GM12872 (cell line): ENCODE measurements around the gene TMEM178A.

Experiments
- TF ChIP-seq, protein P1 (sequence below): IDR thresholded peaks from 3 replicates; pipeline ENCODE4 v1.5.1; 2011; ENCODE audit warnings: low read depth, mild to moderate bottlenecking, low read length, moderate library complexity; ENCODE audit not compliant: insufficient read depth

The TMEM178A gene

DNA sequence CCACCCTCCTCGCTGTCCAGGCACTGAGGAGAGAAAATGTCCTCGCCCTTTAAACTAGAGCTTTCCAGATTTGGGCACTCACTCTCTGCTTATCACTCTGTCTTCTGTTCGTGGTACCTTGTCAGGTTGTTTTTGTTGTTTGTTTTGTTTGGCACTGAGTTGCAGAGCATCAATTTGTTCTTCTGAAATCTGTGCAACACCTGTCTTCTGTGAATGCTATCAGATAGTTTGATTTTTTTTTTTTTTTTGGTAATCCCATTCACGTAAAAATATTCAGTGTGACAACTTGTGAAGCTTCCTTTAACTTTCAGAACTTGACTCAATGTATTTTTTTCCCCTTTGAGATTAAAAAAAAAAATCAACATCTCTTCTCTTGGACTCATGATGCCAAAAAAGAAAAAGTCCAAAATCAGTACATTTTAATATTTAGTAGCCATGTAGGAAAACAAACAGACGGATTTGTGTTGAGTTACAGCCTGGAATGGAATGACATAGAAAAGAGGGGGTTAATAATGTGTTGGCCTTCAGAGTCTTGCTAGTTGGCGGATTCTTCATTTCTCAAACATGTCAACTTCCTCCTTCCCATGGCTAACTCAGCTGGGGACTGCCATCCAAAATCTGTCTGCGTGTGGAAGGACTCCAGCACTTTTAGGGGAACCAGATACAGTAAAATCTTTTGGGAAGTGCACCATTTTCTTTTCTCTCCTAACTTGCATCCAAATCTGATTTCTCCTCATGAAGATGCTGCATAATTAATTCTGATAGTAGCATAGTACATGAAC lies 1.6 kb downstream of the TMEM178A start:
- TF ChIP-seq, protein P1, sequence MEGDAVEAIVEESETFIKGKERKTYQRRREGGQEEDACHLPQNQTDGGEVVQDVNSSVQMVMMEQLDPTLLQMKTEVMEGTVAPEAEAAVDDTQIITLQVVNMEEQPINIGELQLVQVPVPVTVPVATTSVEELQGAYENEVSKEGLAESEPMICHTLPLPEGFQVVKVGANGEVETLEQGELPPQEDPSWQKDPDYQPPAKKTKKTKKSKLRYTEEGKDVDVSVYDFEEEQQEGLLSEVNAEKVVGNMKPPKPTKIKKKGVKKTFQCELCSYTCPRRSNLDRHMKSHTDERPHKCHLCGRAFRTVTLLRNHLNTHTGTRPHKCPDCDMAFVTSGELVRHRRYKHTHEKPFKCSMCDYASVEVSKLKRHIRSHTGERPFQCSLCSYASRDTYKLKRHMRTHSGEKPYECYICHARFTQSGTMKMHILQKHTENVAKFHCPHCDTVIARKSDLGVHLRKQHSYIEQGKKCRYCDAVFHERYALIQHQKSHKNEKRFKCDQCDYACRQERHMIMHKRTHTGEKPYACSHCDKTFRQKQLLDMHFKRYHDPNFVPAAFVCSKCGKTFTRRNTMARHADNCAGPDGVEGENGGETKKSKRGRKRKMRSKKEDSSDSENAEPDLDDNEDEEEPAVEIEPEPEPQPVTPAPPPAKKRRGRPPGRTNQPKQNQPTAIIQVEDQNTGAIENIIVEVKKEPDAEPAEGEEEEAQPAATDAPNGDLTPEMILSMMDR = no peak

DNA sequence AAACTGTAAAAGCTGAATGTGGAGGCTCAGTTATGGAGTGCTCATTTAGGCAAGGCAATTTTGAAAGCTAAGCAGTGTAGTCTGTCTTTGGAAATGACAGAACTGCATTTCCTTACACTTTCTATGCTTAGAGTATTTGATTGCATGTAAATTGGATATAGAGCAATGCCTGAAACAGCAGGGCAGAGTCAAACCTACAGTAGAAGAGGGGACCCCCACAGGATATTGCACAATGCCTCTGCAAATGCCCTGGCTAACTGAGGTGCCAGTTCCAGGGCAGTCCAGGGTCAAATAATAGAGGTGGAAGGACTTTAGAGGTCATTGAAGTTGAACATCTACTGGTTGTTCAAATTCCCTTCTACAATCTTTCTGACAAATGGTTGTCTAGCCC lies 2.2 kb downstream of the TMEM178A start:
- TF ChIP-seq, protein P1 = no peak

DNA sequence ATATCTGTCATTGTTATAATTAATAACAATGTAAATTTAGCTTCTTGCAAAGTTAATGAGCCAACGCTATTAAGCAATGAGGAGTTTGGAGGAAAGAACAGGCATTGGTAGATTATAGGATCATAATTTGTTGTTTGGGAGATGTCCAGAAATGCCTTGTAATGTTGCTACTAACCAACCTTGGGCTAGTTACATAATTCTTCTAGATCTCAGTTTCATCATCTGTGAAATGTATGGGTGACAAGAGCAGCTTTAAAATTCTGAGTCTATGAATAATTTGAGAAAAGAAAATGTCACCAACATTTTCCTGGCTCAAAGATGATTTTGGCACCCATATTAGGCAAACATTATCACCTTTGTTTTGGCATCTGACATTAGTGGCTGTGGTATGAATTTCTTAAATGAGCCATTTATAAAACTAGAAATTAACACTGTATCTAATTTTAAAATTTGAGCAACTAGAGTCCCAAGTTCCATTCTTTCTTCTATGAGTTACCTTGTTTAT lies 2.9 kb downstream of the TMEM178A start:
- TF ChIP-seq, protein P1 = no peak

DNA sequence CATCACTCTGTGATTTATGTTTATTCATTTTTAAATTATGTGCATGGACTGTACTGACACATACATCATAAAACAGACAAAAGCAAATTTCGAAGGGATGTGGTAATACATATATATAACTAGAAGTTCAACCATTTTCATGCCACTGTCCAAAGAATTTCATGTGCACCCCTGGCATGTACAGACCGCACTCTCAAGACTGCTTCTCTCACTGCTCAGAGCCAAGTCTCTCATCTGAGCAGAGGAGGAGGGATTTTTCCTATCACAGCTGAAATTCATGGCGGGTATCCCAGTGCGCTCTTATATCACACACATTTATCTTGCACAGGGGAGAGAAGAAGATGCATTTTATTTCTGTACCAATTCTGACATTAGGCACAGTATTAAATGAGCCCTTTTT lies 5.9 kb downstream of the TMEM178A start:
- TF ChIP-seq, protein P1 = no peak

DNA sequence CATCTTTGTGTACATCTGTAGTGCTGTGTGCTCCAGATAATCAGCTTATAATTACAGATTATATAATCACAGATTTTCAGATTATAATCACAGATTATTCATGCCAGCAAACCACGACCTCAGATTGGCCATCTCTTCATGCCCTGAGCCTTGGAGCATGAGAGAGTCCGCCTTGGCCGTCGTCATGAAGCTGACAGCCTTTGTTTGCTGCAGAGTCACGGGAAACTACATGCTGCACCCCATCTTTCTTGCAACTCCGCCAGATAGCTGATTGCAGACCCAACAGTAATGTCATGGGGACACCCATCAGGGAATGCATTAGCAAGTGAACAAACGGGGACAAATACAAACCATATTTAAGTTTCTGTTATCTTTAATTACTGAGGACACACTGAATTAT lies 7.3 kb downstream of the TMEM178A start:
- TF ChIP-seq, protein P1 = no peak

DNA sequence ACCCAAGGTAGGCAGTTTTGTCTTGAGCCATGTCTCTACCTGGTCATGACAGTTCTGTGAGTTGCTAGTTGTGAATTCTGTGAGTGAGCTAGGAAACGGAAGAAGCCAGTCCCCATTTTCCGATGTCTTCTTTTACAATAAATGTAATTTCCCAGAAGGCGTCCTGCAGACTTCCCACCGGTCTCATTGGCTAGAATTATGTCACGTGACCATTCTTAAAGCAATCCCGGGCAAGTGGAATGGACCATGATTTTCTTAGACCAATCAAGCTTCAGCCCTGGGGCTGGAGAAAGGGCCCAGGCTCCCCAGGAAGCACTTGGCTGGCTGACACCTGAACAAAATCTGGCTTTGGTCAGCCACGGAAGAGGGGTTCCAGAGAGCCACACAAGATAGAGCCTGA lies 10.6 kb downstream of the TMEM178A start:
- TF ChIP-seq, protein P1 = no peak

DNA sequence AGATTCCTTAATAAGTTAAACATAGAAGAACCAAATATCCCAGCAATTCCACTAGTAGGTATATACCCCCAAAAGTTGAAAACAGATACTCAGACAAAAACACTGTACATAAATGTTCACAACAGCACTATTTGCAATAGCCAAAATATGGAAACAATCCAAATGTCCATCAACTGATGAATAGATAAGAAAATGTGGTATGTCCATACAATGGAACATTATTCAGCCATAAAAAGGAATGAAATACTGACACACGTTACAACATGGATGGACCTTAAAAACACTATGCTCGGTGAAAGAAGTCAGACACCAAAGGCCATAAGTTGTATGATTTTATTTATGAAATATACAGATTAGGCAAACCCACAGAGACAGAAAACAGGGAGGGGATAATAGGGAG lies 12.5 kb downstream of the TMEM178A start:
- TF ChIP-seq, protein P1 = no peak
